BJ (cell line): ENCODE measurements around the gene ZNF770. TPM values are rescaled to one million over a fixed set of nuclear protein-coding genes. Genes with fewer than 3 reads are reported as not detected.
"Not testable (repeated sequence)": the region's sequence is repeated elsewhere in the genome, so short reads cannot be mapped to it uniquely, and the experiment has no call there.

Experiments used
- CTCF ChIA-PET: fragments of 350-600 bp; formaldehyde crosslinking; extraction: SDS; loops from one replicate; lab custom pipeline; 2021; ENCODE audit warnings: antibody characterized with exemption, inconsistent platforms; lab: Yijun Ruan, JAX
- POLR2A ChIA-PET: fragments of 300-600 bp; sonication (Branson Sonifier 250); formaldehyde crosslinking; extraction: SDS; loops from one replicate; lab custom pipeline; 2021; ENCODE audit warnings: antibody characterized with exemption; lab: Charles Lee
- DNase-seq: peaks from one replicate; pipeline ENCODE4 v3.0.0-alpha.2; 2011; ENCODE audit warnings: low read depth
- H3K27me3 ChIP-seq: 2 replicates; pipeline ENCODE4 v1.6.0; 2011; ENCODE audit warnings: low read length; ENCODE audit not compliant: control insufficient read depth, insufficient read depth
- H3K36me3 ChIP-seq: 2 replicates; pipeline ENCODE4 v1.5.1; 2011; ENCODE audit warnings: low read length; ENCODE audit not compliant: control insufficient read depth, insufficient read depth
- H3K4me3 ChIP-seq: 2 replicates; pipeline ENCODE4 v1.5.1; 2011; ENCODE audit warnings: low read depth, mild to moderate bottlenecking, control low read depth, low read length
- polyA plus RNA-seq: library from polyadenylated mRNA; depleted of rRNA; stranded (reverse); fragments of >200 nt; gene quantifications from 2 replicates; pipeline ENCODE4 v1.2.3, GENCODE V29; 2011
- TF ChIP-seq, protein P1 (sequence below): IDR thresholded peaks from 2 replicates; pipeline ENCODE4 v1.5.1; 2011; ENCODE audit warnings: low read depth, mild to moderate bottlenecking, control low read depth, inconsistent platforms, low read length, moderate library complexity; ENCODE audit not compliant: insufficient read depth

Gene ZNF770
- polyA plus RNA-seq, 1 experiment = 8.6 TPM

DNA sequence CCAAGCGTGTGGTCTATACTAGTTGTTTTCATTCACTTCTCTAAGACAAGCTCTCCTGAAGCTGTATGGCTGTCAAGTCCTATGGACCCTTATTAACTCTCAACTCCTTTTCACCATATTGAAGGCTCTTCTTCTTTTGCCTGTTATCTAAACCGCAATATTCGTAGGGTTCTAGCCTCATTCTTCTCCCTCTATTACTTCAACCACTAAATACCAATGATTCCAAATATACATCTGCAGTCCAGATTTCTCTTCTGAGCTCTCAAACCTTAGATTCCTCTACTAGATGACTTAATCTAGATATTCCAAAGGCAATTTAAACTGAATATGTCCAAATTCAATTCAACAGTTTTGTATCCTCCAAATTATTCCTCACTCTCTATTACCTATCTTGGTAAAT lies 43.2 kb downstream of the ZNF770 start:
- POLR2A ChIA-PET = interaction anchor here (1.0 to 1.1 kb wide), 2 partner anchors 25 to 134 kb away, joined by 3 to 4 read pairs; partner anchors contain the start of gene AQR

DNA sequence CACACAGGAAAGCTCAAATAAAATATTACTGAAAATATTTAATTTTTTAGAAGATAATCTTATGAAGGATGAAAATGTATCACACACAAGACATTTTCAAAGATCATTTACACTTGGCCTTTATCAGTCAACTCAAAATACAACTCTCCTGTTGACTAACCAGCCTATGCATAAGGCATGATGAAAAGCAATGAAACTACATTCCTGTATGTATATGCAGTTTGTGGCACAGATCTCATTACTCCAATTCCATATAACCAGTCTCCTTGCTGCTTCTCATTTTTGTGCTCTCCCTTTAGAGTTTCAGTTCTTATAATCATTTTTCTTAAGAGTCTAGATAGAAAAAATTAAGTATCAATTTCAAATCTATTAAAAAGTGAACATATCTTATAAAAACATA lies 44.4 kb downstream of the ZNF770 start:
- Histone ChIP-seq H3K4me3 (no peak overlapping the region), H3K36me3 (no peaks in the 10 kb centered on the region), H3K27me3 (no peaks in the 10 kb centered on the region)
- TF ChIP-seq, protein P1, sequence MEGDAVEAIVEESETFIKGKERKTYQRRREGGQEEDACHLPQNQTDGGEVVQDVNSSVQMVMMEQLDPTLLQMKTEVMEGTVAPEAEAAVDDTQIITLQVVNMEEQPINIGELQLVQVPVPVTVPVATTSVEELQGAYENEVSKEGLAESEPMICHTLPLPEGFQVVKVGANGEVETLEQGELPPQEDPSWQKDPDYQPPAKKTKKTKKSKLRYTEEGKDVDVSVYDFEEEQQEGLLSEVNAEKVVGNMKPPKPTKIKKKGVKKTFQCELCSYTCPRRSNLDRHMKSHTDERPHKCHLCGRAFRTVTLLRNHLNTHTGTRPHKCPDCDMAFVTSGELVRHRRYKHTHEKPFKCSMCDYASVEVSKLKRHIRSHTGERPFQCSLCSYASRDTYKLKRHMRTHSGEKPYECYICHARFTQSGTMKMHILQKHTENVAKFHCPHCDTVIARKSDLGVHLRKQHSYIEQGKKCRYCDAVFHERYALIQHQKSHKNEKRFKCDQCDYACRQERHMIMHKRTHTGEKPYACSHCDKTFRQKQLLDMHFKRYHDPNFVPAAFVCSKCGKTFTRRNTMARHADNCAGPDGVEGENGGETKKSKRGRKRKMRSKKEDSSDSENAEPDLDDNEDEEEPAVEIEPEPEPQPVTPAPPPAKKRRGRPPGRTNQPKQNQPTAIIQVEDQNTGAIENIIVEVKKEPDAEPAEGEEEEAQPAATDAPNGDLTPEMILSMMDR = no peak
- ChIA-PET CTCF (interaction anchor here (1.1 to 2.5 kb wide), 2 partner anchors 9 to 26 kb away, joined by 3 to 9 read pairs; partner anchors contain the start of gene AQR), POLR2A (interaction anchor here (0.6 to 1.1 kb wide), 2 partner anchors 26 to 233 kb away, joined by 3 to 4 read pairs; partner anchors contain the start of gene AQR)
- no peak for DNase-seq

More for the DNA sequence above, 43.2 kb downstream of the ZNF770 start:
- Histone ChIP-seq H3K27me3 (no peaks in the 10 kb centered on the region), H3K4me3 (no peak overlapping the region), H3K36me3 (no peaks in the 10 kb centered on the region)
- CTCF ChIA-PET = interaction anchor here (0.6 to 2.5 kb wide), 4 partner anchors 8 to 1100 kb away, joined by 3 to 9 read pairs (median 3); partner anchors contain the start of gene AQR
- TF ChIP-seq, protein P1 = no peak
- DNase-seq = peak; percentile 52

DNA sequence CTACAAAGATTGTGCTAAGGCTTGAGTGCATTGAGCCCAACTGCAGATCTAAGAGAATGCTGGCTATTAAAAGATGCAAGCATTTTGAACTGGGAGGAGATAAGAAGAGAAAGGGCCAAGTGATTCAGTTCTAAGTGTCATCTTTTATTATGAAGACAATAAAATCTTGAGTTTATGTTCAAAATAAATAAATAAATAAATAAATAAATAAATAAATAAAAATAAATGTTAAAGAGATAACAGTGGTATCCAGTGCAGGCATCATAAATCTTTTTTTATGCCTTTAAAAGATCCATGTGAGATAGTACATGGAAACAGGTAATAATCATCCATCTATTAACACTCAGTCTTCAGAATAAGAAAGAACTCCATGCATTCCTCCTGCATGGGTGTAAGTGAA lies 44.8 kb downstream of the ZNF770 start:
- CTCF ChIA-PET, H3K36me3 ChIP-seq, POLR2A ChIA-PET, H3K4me3 ChIP-seq, DNase-seq, H3K27me3 ChIP-seq: not testable (repeated sequence)

DNA sequence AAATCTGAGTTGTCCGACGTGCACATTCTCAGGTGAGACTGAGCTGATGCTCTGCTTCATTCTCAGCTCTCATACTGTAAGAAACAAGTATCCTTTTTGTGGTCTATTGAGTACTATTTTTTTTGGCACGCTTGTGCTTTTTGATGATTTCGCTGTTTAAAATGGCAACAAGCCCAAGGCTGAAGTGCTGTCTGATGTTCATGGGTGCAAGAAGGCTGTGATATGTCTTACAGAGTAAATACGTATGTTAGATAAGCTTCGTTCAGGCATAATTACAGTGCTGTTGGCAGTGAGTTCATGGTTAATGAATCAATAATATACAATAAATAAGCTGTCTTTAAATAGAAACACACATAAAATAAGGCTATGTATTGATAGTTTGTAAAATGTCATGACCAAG lies 45.7 kb downstream of the ZNF770 start:
- CTCF ChIA-PET = interaction anchor here (0.5 to 0.8 kb wide), 2 partner anchors 12 to 74 kb away, joined by 3 read pairs; no protein-coding TSS in a partner anchor

DNA sequence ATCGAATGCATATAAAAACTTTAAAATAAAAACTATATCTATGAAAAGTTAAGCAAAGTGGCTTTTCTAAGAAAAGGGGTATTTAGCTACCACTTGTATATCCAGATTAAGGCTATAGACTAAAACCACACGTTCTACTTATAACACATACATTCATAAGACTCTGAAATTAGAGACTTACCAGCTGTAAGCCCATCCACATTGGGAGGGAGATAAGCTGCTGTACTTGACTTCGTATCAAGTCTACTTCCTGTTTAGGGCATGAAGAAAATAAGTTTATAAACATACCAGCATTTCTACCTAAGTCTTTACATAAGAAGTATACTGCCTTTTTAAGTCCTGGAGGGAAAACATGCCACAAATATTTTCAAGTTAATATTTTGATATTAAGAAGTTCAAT lies 46.3 kb downstream of the ZNF770 start:
- POLR2A ChIA-PET = no interaction called here
- DNase-seq = no peak
- no peak overlapping the region for H3K4me3 ChIP-seq

More for the DNA sequence above, 45.7 kb downstream of the ZNF770 start:
- Histone ChIP-seq H3K36me3 (no peaks in the 10 kb centered on the region), H3K27me3 (no peaks in the 10 kb centered on the region), H3K4me3 (no peak overlapping the region)
- DNase-seq = no peak
- POLR2A ChIA-PET = no interaction called here
- TF ChIP-seq, protein P1 = no peak

More for the DNA sequence above, 46.3 kb downstream of the ZNF770 start:
- no peaks in the 10 kb centered on the region for H3K27me3 ChIP-seq
- TF ChIP-seq, protein P1 = no peak
- no peaks in the 10 kb centered on the region for H3K36me3 ChIP-seq
- CTCF ChIA-PET = interaction anchor here (0.5 to 1.3 kb wide), 5 partner anchors 12 to 74 kb away, joined by 3 read pairs; no protein-coding TSS in a partner anchor
